ENCODE data around the gene LSMEM2. TPM values are rescaled to one million over a fixed set of nuclear protein-coding genes. Genes with fewer than 3 reads are reported as not detected.

Gene LSMEM2
- not detected for total RNA-seq
- polyA plus RNA-seq = under 1 TPM in 2 of 3 donors, not detected in 1; 0.15 to 0.21 TPM
- 0 to 0.08 (median 0) reads per million in 6 experiments for total RNA-seq

DNA sequence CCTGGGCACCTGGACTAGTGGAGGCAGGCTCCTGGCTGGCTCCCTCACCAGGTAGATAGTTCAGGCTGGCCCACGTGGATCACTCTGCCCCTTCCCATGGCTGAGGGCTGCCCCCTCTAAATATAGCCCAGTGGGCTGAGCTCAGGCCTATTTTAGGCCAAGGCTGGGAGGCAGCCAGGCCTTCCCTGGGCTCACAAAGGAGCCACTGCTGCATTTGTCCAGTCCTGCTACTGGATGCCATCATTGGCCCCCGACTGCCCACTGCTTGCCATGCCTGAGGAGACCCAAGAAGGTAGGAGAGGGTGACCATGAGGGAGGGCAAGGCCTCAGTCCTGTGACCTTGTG lies at the start of gene LSMEM2:
Gene LSMEM2, plus strand, starts transcription at position 208 of the 345 bp plus-strand sequence. Its CDS starts 27 bp downstream, at position 235.
- DNase-seq (no peak), ATAC-seq (no peak)
- POLR2A ChIA-PET = interaction anchor here (1.2 kb wide), 1 partner anchor 13 kb away, joined by 8 read pairs; the partner anchor contains the start of gene IFRD2
- no peaks in the 10 kb centered on the region for H3K9me3 Mint-ChIP-seq
- no peak within 1 kb of the TSS for H3K4me3 Mint-ChIP-seq
- H3K36me3 Mint-ChIP-seq = no peaks in the 10 kb centered on the region
- peaks cover 10 to 34% (median 17%) of the 10 kb centered on the region in 5 donors for H3K27me3 Mint-ChIP-seq
- H3K27ac Mint-ChIP-seq = no peak within 1 kb of the TSS
- H3K4me1 Mint-ChIP-seq = peaks cover 14 to 22% (median 19%) of the 10 kb centered on the region in 4 donors

DNA sequence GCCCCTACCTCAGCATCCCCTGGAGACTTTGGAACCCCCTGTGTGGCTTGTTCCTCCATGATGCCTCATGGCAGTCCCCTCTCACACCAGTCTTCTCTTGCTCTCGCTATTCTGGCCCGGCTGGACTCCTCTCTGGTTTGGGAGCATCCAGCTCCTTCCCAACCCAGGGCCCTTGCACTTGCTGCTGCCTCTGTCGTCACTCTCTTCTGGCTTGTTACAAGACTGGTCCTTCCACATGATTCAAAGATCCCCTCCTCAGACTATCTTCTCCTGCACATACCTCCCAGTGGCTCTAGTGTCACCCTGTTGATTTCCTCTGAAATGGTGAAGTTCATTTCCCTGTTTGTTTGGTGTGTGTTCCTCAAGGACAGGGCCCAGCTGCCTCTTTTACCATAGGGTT lies 49.4 kb upstream of the LSMEM2 start:
- Mint-ChIP-seq H3K9me3 (no peaks in the 10 kb centered on the region), H3K27me3 (no peaks in the 10 kb centered on the region), H3K36me3 (no peaks in the 10 kb centered on the region), H3K4me3 (peak overlapping the region in 7 of 10 donors; percentile 12 to 57 (median 33)), H3K27ac (peak overlapping the region in 2 of 10 donors; percentile 13 to 37), H3K4me1 (peaks cover 23 to 58% (median 33%) of the 10 kb centered on the region in 4 donors)
- ATAC-seq (no peak), DNase-seq (no peak)
- POLR2A ChIA-PET = interaction anchor here (1.6 to 6.1 kb wide), 5 partner anchors 8 to 70 kb away, joined by 6 to 82 read pairs (median 50); partner anchors contain the start of genes GNAI2, HYAL3, IFRD2 and NAA80

GRCh38 chr3:50230104-50230793 lies 48.6 kb upstream of the LSMEM2 start:
- H3K27ac Mint-ChIP-seq = no peak overlapping the region
- no peak for ATAC-seq

DNA sequence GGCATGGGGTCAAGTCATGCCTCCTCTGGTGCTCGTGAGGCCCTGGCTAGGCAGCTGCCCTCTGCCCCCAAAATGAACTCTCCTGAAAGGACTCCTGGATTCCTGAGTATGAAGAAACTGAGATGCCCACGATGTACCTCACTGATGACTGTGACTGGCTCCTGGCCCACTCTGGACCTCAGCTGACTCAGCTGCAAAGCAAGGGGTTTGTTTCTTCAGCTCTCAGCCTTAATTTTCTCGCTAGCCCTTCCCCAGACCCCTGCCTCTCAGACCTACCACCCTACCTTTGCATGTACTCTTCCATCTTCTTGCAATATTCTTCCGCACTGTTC lies 48.1 kb upstream of the LSMEM2 start:
- peak overlapping the region in 2 of 10 donors; percentile 68 to 83 for H3K27ac Mint-ChIP-seq
- H3K27me3 Mint-ChIP-seq = no peaks in the 10 kb centered on the region
- no peak for ATAC-seq
- H3K4me1 Mint-ChIP-seq = peaks cover 21 to 63% (median 37%) of the 10 kb centered on the region in 4 donors
- POLR2A ChIA-PET = interaction anchor here (0.6 to 6.1 kb wide), 6 partner anchors 11 to 887 kb away, joined by 3 to 50 read pairs (median 4); partner anchors contain the start of gene IFRD2
- peak overlapping the region in 1 of 10 donors; percentile 2 for H3K4me3 Mint-ChIP-seq
- DNase-seq = no peak
- no peaks in the 10 kb centered on the region for H3K36me3 Mint-ChIP-seq
- no peaks in the 10 kb centered on the region for H3K9me3 Mint-ChIP-seq

More at GRCh38 chr3:50230104-50230793, 48.6 kb upstream of the LSMEM2 start:
- Mint-ChIP-seq H3K9me3 (no peaks in the 10 kb centered on the region), H3K27me3 (no peaks in the 10 kb centered on the region), H3K36me3 (no peaks in the 10 kb centered on the region), H3K4me3 (peak overlapping the region in 1 of 10 donors; percentile 34), H3K4me1 (peaks cover 20 to 61% (median 33%) of the 10 kb centered on the region in 4 donors)
- POLR2A ChIA-PET = interaction anchor here (0.6 to 6.1 kb wide), 8 partner anchors 7 to 887 kb away, joined by 3 to 82 read pairs (median 6); partner anchors contain the start of genes GNAI2 and IFRD2
- no peak for DNase-seq

GRCh38 chr3:50231581-50231980 lies 47.3 kb upstream of the LSMEM2 start:
- Mint-ChIP-seq H3K27ac (peak overlapping the region in 2 of 10 donors; percentile 38 to 53), H3K4me3 (no peak overlapping the region), H3K27me3 (no peaks in the 10 kb centered on the region), H3K9me3 (no peaks in the 10 kb centered on the region), H3K4me1 (peaks cover 19 to 58% (median 34%) of the 10 kb centered on the region in 4 donors), H3K36me3 (no peaks in the 10 kb centered on the region)
- POLR2A ChIA-PET = interaction anchor here (1.3 to 6.1 kb wide), 3 partner anchors 11 to 61 kb away, joined by 4 to 50 read pairs (median 6); partner anchors contain the start of gene IFRD2
- ATAC-seq = no peak
- no peak for DNase-seq

GRCh38 chr3:50232303-50232702 lies 46.6 kb upstream of the LSMEM2 start:
- Mint-ChIP-seq H3K27me3 (no peaks in the 10 kb centered on the region), H3K9me3 (no peaks in the 10 kb centered on the region), H3K4me3 (no peak overlapping the region), H3K4me1 (peaks cover 17 to 52% (median 31%) of the 10 kb centered on the region in 4 donors), H3K27ac (peak overlapping the region in 1 of 10 donors; percentile 74), H3K36me3 (no peaks in the 10 kb centered on the region)
- ATAC-seq = no peak
- POLR2A ChIA-PET = interaction anchor here (0.8 to 6.1 kb wide), 3 partner anchors 10 to 105 kb away, joined by 3 to 50 read pairs (median 6); no protein-coding TSS in a partner anchor
- no peak for DNase-seq

DNA sequence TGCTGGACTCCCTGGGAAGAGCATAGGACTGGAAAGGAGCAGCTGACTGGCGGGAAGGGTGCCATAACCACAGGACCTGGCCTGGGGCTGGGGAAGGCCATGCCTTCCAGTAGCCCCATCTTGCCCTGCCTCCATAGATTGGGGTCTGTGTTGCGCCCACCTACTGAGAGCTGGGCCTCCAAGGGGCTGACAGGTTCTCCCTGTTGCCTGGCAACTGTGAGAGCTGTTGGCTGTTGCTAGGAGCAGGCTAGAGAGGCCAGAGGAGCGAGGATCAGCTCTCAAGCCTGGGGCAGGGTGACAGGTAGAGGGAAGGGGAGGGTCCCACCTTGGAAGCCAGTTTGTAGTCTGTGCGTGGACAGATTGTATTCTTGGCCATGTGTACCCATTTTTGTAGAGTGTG lies 45.7 kb upstream of the LSMEM2 start:
- H3K4me1 Mint-ChIP-seq = peaks cover 15 to 48% (median 29%) of the 10 kb centered on the region in 4 donors
- peak overlapping the region in 1 of 10 donors; percentile 14 for H3K4me3 Mint-ChIP-seq
- peak overlapping the region in 5 of 10 donors; percentile 51 to 74 (median 69) for H3K27ac Mint-ChIP-seq
- POLR2A ChIA-PET = interaction anchor here (0.6 to 1.0 kb wide), 5 partner anchors 9 to 104 kb away, joined by 3 read pairs; no protein-coding TSS in a partner anchor
- H3K9me3 Mint-ChIP-seq = no peaks in the 10 kb centered on the region
- no peaks in the 10 kb centered on the region for H3K36me3 Mint-ChIP-seq
- ATAC-seq (no peak), DNase-seq (no peak)
- H3K27me3 Mint-ChIP-seq = no peaks in the 10 kb centered on the region

DNA sequence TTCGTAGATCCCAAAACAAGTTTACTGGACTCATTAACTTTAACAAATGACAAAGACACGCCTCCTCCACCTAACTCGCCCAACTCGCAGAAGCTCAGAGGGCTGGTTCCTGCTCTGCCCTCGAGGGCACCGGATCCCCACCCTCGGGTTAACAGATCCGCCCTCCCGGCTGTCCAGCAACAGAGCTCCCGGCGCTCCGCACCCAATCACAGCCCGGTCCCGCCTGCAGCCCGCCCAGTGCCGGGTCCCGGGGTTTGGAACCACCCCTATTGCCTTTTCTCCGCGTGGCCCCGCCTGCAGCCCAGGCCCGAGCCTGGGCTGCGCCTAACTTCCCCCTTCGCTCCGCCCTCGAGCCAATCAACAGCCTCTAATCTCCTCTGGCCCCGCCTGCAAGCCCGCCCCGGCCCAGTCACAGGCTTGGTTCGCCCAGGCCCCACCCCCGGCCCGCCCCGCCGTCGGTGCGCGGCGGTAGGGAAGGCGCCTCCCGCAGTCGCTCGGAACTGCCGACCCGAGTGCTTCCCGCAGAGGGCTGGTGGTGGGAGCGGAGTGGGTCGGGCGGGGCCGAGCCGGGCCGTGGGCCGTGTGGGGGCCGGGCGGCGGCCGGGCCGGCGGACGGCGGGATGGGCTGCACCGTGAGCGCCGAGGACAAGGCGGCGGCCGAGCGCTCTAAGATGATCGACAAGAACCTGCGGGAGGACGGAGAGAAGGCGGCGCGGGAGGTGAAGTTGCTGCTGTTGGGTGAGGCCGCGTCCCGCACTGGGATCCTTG lies 43.0 kb upstream of the LSMEM2 start, which contains the start of gene GNAI2:
Gene GNAI2, plus strand, starts transcription at position 489 of the 768 bp plus-strand sequence. Its CDS starts 132 bp downstream, at position 621.
- Mint-ChIP-seq H3K27me3 (no peaks in the 10 kb centered on the region), H3K36me3 (peaks cover 0 to 6% (median 2%) of the 10 kb centered on the region in 3 donors), H3K4me1 (peaks cover 21 to 56% (median 45%) of the 10 kb centered on the region in 4 donors), H3K9me3 (no peaks in the 10 kb centered on the region), H3K27ac (peak within 1 kb of the TSS; percentile 93 to 98 (median 96)), H3K4me3 (peak within 1 kb of the TSS; percentile 94 to 99 (median 98))
- POLR2A ChIA-PET = interaction anchor here (0.7 to 5.6 kb wide), 15 partner anchors 8 to 333 kb away, joined by 3 to 82 read pairs (median 6); partner anchors contain the start of genes HEMK1 and IFRD2
- DNase-seq (peak; percentile 93 to 100 (median 99)), ATAC-seq (peak; percentile 88 to 91)

- Mint-ChIP-seq H3K4me1 (peaks cover 25 to 63% (median 51%) of the 10 kb centered on the region in 4 donors), H3K27me3 (no peaks in the 10 kb centered on the region)
- POLR2A ChIA-PET = interaction anchor here (1.0 to 5.6 kb wide), 10 partner anchors 9 to 333 kb away, joined by 4 to 82 read pairs (median 7); partner anchors contain the start of genes HEMK1, HYAL3, IFRD2 and NAA80
These were observed 42.3 kb upstream of the LSMEM2 start for GRCh38 chr3:50236484-50237132.

GRCh38 chr3:50237133-50237651 lies 41.7 kb upstream of the LSMEM2 start:
- POLR2A ChIA-PET = interaction anchor here (0.6 to 5.6 kb wide), 16 partner anchors 9 to 1820 kb away, joined by 3 to 82 read pairs (median 6); partner anchors contain the start of genes C3orf18, HYAL3, IFRD2 and NAA80
- ATAC-seq (no peak), DNase-seq (peak in 4 of 10 donors; percentile 35 to 49 (median 46))
- H3K4me3 Mint-ChIP-seq = peak overlapping the region; percentile 94 to 99 (median 98)
- no peaks in the 10 kb centered on the region for H3K27me3 Mint-ChIP-seq
- no peaks in the 10 kb centered on the region for H3K9me3 Mint-ChIP-seq
- peaks cover 0 to 8% (median 2%) of the 10 kb centered on the region in 3 donors for H3K36me3 Mint-ChIP-seq
- peaks cover 28 to 69% (median 56%) of the 10 kb centered on the region in 4 donors for H3K4me1 Mint-ChIP-seq
- H3K27ac Mint-ChIP-seq = peak overlapping the region; percentile 93 to 98 (median 96)

More at GRCh38 chr3:50236484-50237132, 42.3 kb upstream of the LSMEM2 start:
- Mint-ChIP-seq H3K4me3 (peak overlapping the region; percentile 94 to 99 (median 98)), H3K9me3 (no peaks in the 10 kb centered on the region), H3K27ac (peak overlapping the region; percentile 93 to 98 (median 96)), H3K36me3 (peaks cover 0 to 8% (median 2%) of the 10 kb centered on the region in 3 donors)
- DNase-seq (no peak), ATAC-seq (no peak)
